HG03103 (cell line): ENCODE results near the gene OR52W1.
"Not testable (repeated sequence)": the region's sequence is repeated elsewhere in the genome, so short reads cannot be mapped to it uniquely, and the experiment has no call there.

Experiments used
- ATAC-seq: cut with Tn5 transposase; IDR thresholded peaks from one replicate; pipeline ENCODE4 v1.9.1; 2021; ENCODE audit warnings: low read depth; ENCODE audit not compliant: unreplicated experiment

OR52W1 gene

GRCh38 chr11:6214530-6214929 lies 15.5 kb downstream of the OR52W1 start:
- ATAC-seq: no peak

GRCh38 chr11:6216501-6216900 lies 17.5 kb downstream of the OR52W1 start:
- no peak for ATAC-seq

- no peak for ATAC-seq
Observed at GRCh38 chr11:6217722-6218121, 18.7 kb downstream of the OR52W1 start.

DNA sequence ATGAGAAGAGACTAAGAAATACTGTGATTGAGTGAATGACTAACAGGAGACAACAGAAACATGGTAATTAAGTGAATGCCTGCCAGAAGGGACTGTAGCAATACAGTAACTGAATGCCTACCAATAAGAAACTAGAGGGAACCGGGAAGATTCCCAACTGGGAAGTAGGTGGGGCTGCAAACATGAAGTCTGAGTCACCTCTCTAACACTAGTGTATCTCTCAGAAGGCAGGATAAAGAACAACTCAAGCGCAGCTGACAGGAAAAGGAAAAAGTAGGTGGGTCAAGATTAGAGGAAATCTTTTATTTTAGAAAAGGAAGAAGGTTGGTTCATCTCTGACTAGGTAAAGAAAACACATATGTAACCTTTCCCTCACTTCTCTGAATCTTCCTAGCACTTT lies 20.3 kb downstream of the OR52W1 start:
- no peak for ATAC-seq

- no peak for ATAC-seq
Observed at GRCh38 chr11:6223854-6224253, 24.8 kb downstream of the OR52W1 start.

GRCh38 chr11:6224421-6224820 lies 25.4 kb downstream of the OR52W1 start:
- ATAC-seq: no peak

DNA sequence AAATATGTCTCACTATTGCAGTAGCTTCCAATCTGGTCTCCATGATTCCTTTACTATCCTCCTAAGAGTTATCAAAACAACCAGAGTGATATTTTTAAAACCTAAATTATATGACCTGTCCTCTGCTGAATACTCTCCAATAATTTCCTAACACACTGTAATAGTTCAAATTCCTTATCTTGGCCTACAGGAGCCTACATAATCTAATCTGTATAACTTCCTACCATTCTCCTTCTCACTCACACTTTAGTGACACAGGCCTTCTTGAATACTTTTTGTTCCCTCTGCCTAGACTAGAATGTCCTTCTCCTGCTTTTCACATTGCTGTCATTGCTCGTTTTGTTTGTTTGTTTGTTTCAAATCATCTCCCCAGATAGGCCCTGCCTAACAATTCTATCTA lies 26.0 kb downstream of the OR52W1 start:
- no peak for ATAC-seq

DNA sequence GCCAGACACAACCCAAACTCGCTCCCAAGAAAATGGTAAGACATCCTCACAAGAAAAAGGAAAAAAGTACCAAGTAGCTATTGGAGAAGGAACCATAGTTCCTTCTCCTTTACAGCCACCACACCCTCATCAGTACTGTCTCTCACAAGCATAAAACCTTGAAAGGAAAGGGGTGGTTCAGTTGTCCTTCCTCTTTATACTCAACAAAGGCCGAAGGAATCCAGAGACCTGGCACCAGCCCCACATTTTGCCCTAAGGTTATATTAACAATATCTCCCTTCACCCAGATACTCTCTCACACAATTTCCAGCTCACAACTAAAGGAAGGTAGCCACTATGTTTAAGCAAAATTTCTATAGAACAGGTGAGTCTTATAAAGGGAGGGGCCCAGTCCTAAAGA lies 26.9 kb downstream of the OR52W1 start:
- no peak for ATAC-seq

DNA sequence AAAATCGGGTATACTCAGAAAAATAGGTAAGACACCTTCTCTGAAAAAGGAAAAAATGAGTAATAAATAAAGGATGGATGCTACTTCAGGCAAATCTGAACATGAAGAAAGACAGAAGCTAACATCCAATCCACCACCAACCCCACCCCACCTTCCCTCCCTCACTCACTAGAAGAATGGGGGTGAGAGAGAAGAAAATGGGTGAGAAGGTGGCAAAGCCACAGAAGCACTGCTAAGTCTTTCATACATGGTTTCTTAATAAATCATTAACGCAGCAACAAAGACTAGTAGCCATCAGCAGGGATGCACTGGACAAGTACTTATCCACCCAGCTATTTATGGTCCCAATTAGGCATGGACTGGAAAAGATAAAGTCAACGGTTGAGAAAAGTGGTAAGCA lies 29.5 kb downstream of the OR52W1 start:
- no peak for ATAC-seq

GRCh38 chr11:6229911-6230310 lies 30.9 kb downstream of the OR52W1 start:
- no peak for ATAC-seq

DNA sequence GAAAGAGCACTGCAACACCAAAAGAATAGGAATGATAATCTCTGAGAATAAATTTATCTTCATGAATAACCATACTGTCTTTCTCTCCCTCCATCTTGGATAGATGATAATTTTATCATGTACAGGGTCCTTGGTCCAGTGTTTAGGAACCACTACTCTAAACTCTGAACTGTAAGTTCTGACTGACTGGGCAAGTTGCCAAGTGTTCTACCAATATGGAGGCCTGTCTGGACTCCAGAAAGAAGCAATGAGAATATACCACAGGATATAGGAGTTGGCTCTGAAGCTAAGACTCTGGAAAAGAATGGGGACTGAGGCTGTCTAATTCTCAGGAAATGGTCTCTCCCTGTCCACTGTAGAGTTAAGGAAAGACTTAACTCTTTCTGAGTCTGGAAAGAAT lies 33.9 kb downstream of the OR52W1 start:
- no peak for ATAC-seq

GRCh38 chr11:6233984-6234386 lies 35.0 kb downstream of the OR52W1 start:
- no peak for ATAC-seq

DNA sequence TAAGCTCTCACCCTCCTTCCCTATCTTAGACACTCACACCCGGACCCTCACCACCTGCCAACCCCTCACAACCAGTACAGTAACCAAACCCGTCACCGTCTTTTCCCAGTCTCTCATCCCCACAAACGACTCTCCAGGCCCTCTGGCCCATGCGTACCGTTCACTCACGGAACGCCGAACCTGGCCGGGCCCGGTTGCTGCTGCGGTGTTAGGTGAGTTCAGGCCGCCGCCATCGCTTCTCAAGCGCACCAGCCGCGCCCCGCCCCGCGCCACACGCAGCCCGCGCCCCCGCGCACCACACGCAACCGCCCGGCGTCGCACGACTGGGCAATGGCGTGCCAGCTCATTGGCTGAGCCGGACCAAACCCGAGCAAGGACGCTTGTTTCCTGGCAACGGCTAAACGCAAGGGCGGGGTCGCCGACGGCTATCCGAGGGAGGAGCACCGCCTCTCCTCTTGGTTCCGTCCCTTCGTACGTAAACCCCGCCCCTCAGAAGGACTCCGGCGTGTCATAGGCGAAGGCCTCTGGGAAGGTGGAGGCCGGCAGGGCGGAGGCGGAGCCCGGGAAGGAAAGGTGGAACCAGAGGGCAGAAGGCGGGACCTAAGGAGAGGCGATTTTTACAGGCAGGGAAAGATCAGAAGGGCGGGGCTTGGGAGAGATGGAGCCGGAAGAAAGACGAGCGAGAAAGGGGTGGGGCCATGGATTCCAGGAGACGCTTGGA lies 35.5 kb downstream of the OR52W1 start, which contains the start of gene FHIP1B:
Gene FHIP1B, minus strand, starts transcription at position 250 of the 721 bp plus-strand sequence. CDS start 10,120 bp downstream, outside the sequence.
- ATAC-seq: peak; percentile 90

DNA sequence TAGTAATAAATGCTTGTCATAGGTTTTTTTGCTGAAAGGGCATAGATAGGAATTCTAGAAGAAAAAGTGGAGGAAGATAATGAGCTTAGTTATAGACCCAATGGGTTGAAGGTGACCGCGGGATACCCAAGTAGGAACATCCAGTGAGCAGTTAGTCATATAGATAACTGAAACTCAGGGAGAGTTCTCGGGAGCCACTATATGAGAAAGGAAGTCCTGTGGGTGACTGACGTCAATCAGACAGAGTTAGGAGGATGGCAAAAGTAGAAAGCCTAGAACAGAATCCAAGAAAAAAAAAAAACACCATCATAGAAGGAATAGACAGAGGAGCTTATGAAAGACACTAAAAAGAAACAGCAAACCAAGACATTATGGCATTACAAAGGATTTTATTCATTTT lies 38.2 kb downstream of the OR52W1 start:
- no peak for ATAC-seq

DNA sequence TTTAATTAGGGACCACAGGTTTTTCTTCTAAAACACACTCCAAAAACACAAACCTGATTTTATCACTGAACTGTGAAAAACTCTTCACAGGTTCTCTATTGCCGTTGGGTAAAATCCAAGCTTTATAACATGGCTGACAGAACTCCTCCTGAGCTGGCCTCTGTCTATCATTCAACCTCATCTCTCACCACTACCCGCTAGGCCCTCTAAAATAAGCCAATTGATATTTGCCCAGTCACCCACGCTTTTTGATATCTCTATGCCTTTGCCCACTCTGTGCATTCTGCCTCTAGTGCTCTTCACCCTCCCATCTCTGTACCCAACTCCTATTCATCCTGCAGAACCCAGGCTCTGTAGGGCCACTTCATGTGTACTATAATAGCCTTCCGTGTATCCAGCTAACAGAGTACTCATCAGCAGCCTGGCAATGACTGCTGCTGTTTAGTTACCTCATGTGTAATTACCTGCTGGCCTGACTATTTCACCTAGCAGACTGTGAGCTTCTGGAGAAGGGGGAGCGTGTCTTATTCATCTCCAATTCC lies 38.8 kb downstream of the OR52W1 start:
- no peak for ATAC-seq

DNA sequence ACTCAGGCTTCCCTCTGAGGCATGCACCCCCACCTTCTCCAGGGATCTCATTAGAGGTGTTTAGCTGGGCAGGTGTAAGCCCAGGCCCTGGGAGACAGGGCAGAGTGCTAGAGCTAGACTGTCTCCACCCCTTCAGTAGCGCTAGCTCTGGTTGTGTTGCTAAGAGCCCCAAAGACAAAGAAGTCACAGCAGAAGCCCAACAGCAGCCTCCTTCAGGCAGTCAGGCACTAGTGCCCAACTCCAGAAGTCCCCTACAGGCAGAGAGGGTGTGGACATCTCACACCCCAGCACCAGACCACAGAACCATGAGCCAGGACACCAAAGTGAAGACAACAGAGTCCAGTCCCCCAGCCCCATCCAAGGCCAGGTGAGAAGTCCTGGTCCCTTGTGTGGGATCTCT lies 39.9 kb downstream of the OR52W1 start, which contains the start of gene CNGA4:
Gene CNGA4, plus strand, starts transcription at position 188 of the 400 bp plus-strand sequence. Its CDS starts 118 bp downstream, at position 306.
- ATAC-seq: no peak

DNA sequence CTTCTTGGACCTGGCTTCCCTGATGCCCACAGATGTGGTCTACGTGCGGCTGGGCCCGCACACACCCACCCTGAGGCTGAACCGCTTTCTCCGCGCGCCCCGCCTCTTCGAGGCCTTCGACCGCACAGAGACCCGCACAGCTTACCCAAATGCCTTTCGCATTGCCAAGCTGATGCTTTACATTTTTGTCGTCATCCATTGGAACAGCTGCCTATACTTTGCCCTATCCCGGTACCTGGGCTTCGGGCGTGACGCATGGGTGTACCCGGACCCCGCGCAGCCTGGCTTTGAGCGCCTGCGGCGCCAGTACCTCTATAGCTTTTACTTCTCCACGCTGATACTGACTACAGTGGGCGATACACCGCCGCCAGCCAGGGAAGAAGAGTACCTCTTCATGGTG lies 41.1 kb downstream of the OR52W1 start:
- ATAC-seq: no peak

- no peak for ATAC-seq
Observed at GRCh38 chr11:6240781-6241180, 41.8 kb downstream of the OR52W1 start.

GRCh38 chr11:6241316-6241715 lies 42.3 kb downstream of the OR52W1 start:
- no peak for ATAC-seq

GRCh38 chr11:6245536-6245935 lies 46.5 kb downstream of the OR52W1 start:
- no peak for ATAC-seq

DNA sequence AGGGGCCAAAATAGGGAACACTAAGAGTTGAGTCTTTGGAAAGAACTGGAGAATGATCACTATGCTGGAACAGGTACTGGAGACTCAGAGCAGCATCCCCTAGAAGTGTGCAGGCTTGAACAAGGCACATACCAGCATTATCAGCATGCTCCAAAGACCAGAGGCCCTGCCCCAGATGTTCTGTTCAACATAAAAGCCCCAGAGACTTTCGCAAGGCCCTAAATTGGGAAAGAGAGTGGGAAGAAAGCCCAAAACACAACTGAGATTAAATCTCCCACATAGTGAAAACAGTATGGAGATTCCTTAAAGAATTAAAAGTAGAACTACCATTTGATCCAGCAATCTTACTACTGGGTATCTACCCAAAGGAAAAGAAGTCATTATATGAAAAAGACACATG lies 49.2 kb downstream of the OR52W1 start:
- ATAC-seq: no peak

DNA sequence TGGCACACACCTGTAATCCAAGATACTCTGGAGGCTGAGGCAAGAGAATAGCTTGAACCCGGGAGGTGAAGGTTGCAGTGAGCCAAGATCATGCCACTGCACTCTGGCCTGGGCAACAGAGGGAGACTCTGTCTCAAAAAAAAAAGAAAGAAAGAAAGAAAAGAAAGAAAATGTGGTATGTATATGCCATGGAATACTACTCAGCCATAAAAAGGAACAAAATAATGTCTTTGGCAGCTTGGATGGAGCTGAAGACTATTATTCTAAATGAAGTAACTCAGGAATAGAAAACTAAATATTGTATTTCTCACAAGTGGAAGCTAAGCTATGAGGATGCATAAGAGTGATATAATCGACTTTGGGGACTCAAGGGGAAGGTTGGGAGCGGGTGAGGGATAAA lies 49.9 kb downstream of the OR52W1 start:
- ATAC-seq: not testable (repeated sequence)
